GM23338 (cell line): Measurements from ENCODE around the gene CXXC5.

Experiments
- CREB1 ChIP-seq: fragments of 250-450 bp; sonication (Bioruptor Pico); IDR thresholded peaks from 2 replicates; pipeline ENCODE4 v1.5.0; 2020; ENCODE audit warnings: low read depth, mild to moderate bottlenecking, moderate library complexity
- EZH2 ChIP-seq: fragments of 200-600 bp; sonication (generic); IDR thresholded peaks from one replicate; pipeline ENCODE4 v1.8.0; 2017; ENCODE audit warnings: antibody characterized with exemption, mild to moderate bottlenecking, low read depth; ENCODE audit not compliant: unreplicated experiment
- EZH2phosphoT487 ChIP-seq: fragments of 200-600 bp; sonication (generic); IDR thresholded peaks from one replicate; pipeline ENCODE4 v1.8.1; 2018; ENCODE audit warnings: antibody characterized with exemption; ENCODE audit not compliant: unreplicated experiment
- JUNB ChIP-seq: IDR thresholded peaks from one replicate; pipeline ENCODE4 v1.6.1; 2016; ENCODE audit warnings: antibody characterized with exemption; ENCODE audit not compliant: unreplicated experiment
- NANOG ChIP-seq: IDR thresholded peaks from 2 replicates; pipeline ENCODE4 v1.6.1; 2016; ENCODE audit warnings: antibody characterized with exemption, borderline replicate concordance
- POLR2AphosphoS5 ChIP-seq: IDR thresholded peaks from 2 replicates; pipeline ENCODE4 v1.6.1; 2016; ENCODE audit warnings: antibody characterized with exemption, low read depth
- STAT1 ChIP-seq: IDR thresholded peaks from one replicate; pipeline ENCODE4 v1.6.1; 2016; ENCODE audit warnings: antibody characterized with exemption; ENCODE audit not compliant: unreplicated experiment
- ZNF114 ChIP-seq: fragments of 250-450 bp; sonication (Bioruptor Pico); IDR thresholded peaks from 2 replicates; pipeline ENCODE4 v1.5.0; 2020; ENCODE audit warnings: mild to moderate bottlenecking, moderate library complexity
- ZNF331 ChIP-seq: fragments of 250-450 bp; sonication (Bioruptor Pico); IDR thresholded peaks from 2 replicates; pipeline ENCODE4 v1.5.0; 2020; ENCODE audit warnings: low read depth, mild to moderate bottlenecking, moderate library complexity
- TF ChIP-seq, protein P1 (sequence below), 2 experiments: fragments of 200-600 bp in 1 of 2; sonication (generic) in 1 of 2; conservative IDR thresholded peaks; 2 replicates each; pipeline versions ENCODE4 v1.5.1 to v1.6.1; 2016 to 2017; ENCODE audit warnings: antibody characterized with exemption in 2 of 2, low read depth in 2 of 2, mild to moderate bottlenecking in 2 of 2, moderate library complexity in 1 of 2
- TF ChIP-seq, protein P2 (sequence below): IDR thresholded peaks from one replicate; pipeline ENCODE4 v1.6.1; 2018; ENCODE audit warnings: antibody characterized with exemption; ENCODE audit not compliant: unreplicated experiment
- TF ChIP-seq, protein P3 (sequence below): IDR thresholded peaks from 2 replicates; pipeline ENCODE4 v1.6.1; 2016; ENCODE audit warnings: antibody characterized with exemption
- TF ChIP-seq, protein P4 (sequence below): fragments of 250-450 bp; sonication (Bioruptor Pico); IDR thresholded peaks from 2 replicates; pipeline ENCODE4 v1.5.0; 2020; ENCODE audit warnings: mild to moderate bottlenecking, moderate library complexity

DNA sequence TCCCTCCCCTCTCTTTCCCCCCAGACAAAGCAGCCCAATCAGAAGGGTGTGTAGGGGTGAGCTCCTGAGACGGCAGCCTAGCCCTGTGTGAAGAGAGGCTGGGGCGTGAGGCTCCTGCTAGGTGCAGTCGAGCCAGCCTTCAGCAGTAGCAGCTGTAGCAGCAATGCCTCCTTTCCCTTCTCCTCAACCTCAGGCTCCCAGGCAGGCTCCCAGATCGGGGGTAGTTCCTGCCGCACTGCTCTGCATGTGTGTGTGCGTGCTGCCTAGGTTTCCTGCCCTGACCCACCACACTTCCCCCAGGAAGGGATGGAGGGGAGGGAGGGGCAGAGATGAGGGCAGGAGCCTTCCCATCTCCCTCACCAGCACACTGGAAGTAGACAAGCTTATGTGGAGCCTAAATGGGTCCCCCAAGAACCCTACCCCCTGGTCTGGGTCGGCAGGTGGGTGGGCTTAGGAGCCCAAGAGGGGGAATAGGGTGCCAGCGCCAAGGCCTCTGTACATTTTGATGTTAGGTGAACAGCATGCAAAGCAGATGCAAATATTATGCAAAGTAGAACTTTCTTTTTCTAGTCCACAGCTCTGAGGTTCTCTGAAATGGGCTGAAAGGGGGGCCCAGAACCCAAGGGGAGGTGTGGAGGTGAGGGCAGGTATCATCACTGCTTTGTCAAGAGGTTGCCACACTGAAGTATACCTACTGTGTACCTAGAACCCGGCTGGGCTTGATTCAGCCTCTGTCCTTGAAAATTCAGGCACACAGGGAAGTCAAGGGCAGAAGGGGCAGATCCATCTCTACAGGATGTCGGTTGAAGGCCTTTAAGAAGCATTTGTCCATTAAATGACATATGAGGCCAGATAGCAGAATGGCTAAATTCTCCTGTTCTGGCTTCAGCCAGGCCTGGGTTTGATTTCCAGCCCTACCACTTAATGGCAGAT is 57.8 kb downstream of the CXXC5 start:
- no peak for TF ChIP-seq POLR2AphosphoS5
- no peak for TF ChIP-seq CREB1 (CRISPR knock-in tag)
- TF ChIP-seq, protein P1, sequence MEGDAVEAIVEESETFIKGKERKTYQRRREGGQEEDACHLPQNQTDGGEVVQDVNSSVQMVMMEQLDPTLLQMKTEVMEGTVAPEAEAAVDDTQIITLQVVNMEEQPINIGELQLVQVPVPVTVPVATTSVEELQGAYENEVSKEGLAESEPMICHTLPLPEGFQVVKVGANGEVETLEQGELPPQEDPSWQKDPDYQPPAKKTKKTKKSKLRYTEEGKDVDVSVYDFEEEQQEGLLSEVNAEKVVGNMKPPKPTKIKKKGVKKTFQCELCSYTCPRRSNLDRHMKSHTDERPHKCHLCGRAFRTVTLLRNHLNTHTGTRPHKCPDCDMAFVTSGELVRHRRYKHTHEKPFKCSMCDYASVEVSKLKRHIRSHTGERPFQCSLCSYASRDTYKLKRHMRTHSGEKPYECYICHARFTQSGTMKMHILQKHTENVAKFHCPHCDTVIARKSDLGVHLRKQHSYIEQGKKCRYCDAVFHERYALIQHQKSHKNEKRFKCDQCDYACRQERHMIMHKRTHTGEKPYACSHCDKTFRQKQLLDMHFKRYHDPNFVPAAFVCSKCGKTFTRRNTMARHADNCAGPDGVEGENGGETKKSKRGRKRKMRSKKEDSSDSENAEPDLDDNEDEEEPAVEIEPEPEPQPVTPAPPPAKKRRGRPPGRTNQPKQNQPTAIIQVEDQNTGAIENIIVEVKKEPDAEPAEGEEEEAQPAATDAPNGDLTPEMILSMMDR (conservative IDR thresholded peaks at IDR 0.05; ENCODE audit: low read depth in 2 of 2) = no peak
- TF ChIP-seq, protein P2, sequence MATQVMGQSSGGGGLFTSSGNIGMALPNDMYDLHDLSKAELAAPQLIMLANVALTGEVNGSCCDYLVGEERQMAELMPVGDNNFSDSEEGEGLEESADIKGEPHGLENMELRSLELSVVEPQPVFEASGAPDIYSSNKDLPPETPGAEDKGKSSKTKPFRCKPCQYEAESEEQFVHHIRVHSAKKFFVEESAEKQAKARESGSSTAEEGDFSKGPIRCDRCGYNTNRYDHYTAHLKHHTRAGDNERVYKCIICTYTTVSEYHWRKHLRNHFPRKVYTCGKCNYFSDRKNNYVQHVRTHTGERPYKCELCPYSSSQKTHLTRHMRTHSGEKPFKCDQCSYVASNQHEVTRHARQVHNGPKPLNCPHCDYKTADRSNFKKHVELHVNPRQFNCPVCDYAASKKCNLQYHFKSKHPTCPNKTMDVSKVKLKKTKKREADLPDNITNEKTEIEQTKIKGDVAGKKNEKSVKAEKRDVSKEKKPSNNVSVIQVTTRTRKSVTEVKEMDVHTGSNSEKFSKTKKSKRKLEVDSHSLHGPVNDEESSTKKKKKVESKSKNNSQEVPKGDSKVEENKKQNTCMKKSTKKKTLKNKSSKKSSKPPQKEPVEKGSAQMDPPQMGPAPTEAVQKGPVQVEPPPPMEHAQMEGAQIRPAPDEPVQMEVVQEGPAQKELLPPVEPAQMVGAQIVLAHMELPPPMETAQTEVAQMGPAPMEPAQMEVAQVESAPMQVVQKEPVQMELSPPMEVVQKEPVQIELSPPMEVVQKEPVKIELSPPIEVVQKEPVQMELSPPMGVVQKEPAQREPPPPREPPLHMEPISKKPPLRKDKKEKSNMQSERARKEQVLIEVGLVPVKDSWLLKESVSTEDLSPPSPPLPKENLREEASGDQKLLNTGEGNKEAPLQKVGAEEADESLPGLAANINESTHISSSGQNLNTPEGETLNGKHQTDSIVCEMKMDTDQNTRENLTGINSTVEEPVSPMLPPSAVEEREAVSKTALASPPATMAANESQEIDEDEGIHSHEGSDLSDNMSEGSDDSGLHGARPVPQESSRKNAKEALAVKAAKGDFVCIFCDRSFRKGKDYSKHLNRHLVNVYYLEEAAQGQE = no peak
- no peak for TF ChIP-seq EZH2phosphoT487
- TF ChIP-seq EZH2 = no peak
- TF ChIP-seq JUNB = no peak
- TF ChIP-seq, protein P3, sequence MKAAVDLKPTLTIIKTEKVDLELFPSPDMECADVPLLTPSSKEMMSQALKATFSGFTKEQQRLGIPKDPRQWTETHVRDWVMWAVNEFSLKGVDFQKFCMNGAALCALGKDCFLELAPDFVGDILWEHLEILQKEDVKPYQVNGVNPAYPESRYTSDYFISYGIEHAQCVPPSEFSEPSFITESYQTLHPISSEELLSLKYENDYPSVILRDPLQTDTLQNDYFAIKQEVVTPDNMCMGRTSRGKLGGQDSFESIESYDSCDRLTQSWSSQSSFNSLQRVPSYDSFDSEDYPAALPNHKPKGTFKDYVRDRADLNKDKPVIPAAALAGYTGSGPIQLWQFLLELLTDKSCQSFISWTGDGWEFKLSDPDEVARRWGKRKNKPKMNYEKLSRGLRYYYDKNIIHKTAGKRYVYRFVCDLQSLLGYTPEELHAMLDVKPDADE = no peak
- TF ChIP-seq STAT1 = no peak
- no peak for TF ChIP-seq NANOG
- TF ChIP-seq ZNF331 (CRISPR knock-in tag) = no peak
- TF ChIP-seq, protein P4, sequence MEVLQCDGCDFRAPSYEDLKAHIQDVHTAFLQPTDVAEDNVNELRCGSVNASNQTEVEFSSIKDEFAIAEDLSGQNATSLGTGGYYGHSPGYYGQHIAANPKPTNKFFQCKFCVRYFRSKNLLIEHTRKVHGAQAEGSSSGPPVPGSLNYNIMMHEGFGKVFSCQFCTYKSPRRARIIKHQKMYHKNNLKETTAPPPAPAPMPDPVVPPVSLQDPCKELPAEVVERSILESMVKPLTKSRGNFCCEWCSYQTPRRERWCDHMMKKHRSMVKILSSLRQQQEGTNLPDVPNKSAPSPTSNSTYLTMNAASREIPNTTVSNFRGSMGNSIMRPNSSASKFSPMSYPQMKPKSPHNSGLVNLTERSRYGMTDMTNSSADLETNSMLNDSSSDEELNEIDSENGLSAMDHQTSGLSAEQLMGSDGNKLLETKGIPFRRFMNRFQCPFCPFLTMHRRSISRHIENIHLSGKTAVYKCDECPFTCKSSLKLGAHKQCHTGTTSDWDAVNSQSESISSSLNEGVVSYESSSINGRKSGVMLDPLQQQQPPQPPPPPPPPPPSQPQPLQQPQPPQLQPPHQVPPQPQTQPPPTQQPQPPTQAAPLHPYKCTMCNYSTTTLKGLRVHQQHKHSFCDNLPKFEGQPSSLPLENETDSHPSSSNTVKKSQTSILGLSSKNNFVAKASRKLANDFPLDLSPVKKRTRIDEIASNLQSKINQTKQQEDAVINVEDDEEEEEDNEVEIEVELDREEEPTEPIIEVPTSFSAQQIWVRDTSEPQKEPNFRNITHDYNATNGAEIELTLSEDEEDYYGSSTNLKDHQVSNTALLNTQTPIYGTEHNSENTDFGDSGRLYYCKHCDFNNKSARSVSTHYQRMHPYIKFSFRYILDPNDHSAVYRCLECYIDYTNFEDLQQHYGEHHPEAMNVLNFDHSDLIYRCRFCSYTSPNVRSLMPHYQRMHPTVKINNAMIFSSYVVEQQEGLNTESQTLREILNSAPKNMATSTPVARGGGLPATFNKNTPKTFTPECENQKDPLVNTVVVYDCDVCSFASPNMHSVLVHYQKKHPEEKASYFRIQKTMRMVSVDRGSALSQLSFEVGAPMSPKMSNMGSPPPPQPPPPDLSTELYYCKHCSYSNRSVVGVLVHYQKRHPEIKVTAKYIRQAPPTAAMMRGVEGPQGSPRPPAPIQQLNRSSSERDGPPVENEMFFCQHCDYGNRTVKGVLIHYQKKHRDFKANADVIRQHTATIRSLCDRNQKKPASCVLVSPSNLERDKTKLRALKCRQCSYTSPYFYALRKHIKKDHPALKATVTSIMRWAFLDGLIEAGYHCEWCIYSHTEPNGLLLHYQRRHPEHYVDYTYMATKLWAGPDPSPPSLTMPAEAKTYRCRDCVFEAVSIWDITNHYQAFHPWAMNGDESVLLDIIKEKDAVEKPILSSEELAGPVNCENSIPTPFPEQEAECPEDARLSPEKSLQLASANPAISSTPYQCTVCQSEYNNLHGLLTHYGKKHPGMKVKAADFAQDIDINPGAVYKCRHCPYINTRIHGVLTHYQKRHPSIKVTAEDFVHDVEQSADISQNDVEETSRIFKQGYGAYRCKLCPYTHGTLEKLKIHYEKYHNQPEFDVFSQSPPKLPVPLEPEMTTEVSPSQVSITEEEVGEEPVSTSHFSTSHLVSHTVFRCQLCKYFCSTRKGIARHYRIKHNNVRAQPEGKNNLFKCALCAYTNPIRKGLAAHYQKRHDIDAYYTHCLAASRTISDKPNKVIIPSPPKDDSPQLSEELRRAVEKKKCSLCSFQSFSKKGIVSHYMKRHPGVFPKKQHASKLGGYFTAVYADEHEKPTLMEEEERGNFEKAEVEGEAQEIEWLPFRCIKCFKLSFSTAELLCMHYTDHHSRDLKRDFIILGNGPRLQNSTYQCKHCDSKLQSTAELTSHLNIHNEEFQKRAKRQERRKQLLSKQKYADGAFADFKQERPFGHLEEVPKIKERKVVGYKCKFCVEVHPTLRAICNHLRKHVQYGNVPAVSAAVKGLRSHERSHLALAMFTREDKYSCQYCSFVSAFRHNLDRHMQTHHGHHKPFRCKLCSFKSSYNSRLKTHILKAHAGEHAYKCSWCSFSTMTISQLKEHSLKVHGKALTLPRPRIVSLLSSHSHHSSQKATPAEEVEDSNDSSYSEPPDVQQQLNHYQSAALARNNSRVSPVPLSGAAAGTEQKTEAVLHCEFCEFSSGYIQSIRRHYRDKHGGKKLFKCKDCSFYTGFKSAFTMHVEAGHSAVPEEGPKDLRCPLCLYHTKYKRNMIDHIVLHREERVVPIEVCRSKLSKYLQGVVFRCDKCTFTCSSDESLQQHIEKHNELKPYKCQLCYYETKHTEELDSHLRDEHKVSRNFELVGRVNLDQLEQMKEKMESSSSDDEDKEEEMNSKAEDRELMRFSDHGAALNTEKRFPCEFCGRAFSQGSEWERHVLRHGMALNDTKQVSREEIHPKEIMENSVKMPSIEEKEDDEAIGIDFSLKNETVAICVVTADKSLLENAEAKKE (CRISPR knock-in tag) = no peak
- no peak for TF ChIP-seq ZNF114 (CRISPR knock-in tag)
